GM21423 (cell line): ENCODE measurements around the gene DDX10.

Experiments
- ATAC-seq: cut with Tn5 transposase; IDR thresholded peaks from one replicate; pipeline ENCODE4 v1.9.1; 2021; ENCODE audit warnings: mild to moderate bottlenecking, moderate library complexity; ENCODE audit not compliant: unreplicated experiment

Gene DDX10

DNA sequence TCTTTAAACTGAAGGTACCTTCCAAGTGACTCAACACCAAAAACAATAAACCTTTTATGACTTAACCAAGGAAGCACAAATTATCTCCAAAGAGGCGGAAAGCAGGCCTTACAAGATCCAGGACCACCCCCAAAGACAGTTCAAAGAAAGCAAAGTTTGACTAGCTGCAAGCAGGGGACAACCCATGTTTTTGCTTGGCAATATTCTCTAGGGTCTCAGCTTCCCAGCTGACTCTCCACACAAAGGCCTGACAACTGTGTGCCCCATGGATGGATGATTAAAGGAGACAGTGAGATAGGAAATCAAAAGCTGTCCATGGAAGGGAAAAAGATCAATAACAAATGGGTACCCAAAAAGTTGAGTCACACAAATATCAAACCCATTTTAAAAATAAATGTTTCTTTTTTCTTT is 232.2 kb downstream of the DDX10 start:
- no peak for ATAC-seq

DNA sequence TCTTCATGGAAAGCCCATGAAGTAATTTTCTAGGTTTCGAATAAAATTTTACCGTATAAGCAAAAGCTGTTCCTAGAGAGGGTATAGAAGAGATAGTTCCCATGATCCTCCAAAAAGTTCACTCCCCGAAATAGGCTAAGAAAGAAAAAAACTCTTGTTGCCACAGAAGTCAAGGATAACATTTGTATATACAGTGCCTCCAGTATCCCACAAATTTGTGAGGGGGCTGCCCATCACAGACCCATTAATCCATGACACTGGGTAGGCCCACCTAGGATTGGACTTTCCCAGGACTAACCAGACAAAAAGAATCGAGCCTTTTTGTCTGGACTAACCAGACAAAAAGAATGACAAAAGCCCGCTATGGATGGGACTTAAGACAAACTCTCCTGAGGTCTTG is 233.0 kb downstream of the DDX10 start:
- ATAC-seq, result no peak

DNA sequence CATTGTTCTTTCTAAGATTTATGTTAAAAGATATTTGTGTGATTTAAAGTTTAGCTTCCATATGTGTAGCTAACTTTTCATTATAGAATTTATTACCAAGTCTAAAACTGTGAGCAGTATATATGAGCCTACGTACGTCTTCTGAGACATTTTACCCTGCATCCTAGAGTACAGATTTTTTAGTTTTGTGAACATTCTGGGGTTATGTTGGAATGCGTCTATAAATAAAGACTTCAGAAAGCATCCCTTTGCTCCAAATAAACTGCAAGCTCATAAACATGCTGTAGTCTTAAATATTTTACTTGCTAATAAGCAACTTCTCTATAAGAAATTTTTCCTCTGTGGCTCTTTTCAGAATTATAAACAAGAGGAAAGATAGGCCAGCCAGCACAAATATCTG is 236.5 kb downstream of the DDX10 start:
- no peak for ATAC-seq

DNA sequence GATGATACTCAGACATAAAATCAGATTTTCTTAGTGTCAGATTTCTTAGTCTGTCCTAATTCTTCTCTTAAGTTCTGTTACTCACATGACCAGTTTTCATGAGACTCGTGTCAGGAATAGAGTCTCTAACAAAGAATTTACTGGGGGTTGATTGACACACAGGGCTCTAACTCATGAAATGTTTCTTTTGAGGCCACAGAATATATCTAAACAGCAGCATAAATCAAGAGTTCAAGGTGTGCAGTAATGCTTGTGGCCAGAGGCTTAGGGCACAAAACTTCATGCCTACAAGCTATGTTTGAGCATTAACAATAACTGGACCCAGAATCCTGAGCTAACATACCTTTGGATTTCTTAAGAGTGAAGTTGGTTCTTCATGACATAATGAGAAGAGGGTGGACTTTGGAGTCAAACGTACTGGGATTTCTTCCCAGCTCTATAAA is 237.2 kb downstream of the DDX10 start:
- no peak for ATAC-seq

DNA sequence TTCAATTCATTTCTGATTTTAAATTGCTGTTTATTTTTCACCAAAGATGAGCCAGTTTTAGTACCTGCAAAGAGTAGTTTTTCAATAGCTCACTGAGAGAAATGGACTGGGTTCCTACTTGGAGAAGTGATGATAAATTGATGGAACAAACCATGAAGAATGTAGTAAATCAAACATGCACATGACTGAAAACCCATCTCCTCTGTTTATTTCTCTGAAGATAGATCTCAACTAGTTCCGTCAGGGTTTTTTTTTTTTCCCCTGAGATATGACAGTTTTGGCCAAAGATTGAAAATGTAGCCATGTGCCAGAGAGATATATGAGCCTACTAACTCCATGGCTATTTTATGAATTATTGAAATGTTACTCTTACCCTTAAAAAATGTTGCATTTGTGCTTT is 239.6 kb downstream of the DDX10 start:
- ATAC-seq, result no peak

DNA sequence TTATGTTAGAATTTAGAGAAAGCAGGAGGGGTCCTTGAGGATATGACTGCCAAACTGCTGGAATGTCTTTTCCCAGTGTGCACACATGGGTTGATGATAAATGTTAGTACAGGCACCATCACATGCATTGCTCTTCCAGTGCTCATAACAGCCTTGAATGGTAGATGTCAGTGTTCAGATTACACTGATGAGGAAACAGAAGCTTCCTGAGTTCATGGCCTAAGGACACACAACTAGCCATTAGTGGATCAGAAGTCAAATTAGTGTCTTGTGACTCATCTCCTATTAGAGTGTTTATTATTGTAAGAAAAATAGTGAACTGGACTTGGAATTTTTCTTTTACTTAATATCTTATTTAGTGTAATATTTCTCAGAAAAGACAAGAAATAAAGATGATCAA is 241.5 kb downstream of the DDX10 start:
- ATAC-seq, result no peak

DNA sequence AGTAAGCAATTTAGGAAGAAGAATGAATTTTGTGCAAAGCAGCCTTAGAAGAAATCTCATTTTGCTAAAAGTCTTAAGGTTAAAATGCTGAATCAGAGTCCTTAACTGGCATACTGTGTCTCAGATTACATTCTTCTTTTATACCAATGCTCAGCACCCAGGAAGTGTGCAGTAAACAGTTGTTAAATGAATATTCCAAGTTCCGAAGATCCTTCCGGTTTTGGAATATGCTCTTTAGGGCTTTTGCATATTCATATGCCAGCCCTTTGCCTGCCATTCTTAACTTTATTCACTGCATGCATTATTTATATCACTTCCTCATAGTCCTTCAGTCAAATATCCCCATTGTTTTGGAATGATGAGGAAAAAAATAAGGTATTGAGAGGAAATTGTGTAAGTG is 242.0 kb downstream of the DDX10 start:
- no peak for ATAC-seq

DNA sequence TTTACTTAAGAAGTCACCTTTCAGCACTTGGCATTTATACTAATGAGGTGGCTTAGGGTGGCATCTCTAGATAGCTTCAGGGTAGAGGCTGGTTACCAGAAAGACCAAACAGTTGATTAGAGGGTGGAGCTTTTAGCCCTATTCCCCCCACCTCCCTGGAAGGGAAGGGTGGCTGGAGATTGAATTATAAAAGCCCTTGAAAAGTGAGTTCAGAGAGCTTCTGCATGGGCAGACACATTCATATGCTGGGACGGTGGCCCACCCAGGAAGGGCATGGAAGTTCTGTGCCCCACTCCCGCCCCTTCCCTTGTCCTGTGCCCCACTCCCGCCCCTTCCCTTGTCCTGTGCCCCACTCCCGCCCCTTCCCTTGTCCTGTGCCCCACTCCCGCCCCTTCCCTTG is 244.2 kb downstream of the DDX10 start:
- ATAC-seq, result no peak

DNA sequence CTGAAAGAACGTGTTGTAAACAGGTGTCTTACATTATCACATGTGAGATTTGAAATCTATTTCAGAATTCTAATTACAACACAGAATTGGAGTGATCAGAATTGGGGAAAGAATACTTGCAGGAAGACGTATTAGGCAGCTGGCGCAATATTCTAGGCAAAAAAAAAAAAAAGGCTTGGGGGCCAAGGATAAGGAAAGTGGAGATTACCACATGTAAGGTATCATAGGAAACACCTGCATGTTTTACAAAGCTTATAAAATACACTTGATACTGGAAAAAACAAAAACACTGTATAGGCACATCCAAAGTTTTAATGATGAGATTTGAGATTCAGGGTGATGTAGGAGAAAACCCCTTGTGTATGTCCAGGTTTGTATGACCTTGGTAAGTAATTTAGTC is 245.1 kb downstream of the DDX10 start:
- no peak for ATAC-seq

DNA sequence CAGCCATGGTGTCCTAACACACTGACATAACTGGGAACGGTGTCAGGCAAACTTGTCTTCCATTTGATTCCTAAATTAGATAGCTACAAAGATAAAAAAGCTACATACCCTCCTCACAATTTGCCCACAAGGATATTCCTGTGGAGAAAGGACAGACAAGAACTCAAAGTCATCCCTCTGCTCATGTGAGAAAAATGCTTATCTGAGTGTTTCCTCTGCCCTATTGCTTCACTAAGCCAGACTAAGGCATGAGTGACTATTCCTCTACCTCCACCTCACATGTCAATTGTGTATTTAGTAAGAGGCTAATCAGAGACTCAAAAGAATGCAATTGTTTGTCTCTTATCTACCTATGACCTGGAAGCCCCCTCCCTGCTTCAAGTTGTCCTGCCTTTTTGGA is 247.7 kb downstream of the DDX10 start:
- no peak for ATAC-seq

DNA sequence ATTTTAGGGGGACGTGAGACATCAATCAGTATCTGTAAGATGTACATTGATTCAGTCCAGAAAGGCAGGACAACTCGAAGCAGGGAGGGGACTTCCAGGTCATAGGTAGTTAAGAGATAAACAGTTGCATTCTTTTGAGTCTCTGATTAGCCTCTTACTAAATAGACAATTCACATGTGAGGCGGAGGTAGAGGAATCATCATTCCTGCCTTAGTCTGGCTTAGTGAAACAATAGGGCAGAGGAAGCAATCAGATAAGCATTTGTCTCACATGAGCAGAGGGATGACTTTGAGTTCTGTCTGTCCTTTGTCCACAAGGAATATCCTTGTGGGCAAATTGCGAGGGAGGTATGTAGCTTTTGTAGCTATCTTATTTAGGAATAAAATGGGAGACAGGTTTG is 248.3 kb downstream of the DDX10 start:
- no peak for ATAC-seq

DNA sequence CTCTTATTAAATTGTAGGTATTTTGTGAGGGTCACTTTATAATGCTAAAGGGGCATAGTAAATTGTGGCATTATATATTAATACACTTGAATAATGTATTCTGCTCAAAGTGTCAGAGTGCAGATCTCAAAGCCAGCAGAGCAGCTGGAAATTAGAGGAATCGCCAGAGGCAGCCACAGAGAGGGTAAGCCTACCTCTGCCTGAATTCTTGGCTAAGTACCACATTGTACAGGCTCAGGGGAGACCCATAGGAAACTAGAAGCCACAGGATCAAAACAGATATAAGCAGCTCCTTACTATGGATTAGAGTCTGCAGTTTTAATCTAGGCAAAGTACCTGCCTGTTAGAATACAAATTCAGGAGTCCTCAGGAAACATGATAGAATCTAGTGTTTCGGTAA is 249.3 kb downstream of the DDX10 start:
- no peak for ATAC-seq

DNA sequence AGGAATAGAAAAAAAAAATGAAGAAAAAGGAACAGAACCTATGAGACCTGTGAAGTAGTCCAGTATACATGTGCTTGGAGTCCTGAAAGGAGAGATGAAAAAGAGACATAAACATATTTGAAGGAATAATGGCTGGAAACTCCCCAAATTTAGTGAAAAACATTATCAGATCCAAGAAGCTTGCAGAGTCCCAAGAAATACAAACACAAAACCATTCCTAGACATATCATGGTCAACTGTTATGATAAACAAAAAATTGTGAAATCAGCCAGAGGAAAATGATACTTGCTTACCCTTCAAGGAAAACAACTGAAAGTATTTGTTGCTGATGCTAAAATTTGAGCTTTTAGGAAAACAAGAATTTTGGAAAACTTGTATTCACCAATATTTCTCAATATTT is 250.1 kb downstream of the DDX10 start:
- ATAC-seq, result no peak

DNA sequence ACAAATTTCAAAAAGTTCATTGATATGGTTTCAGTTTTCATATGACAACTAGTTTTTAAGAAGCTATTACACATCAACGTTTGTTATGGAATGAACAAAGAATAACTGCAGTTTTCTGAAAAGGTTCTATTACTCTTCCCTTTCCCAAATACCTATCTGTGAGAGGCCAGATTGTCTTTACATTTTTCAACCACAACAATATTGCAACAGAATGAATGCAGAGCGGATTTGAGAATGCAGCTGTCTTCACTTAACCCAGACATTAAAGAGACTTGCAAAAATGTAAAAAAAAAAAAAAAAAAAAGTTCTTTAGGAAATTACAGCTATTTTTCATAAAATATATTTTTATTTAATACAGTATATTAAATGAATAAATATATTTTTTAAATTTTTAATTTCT is 250.8 kb downstream of the DDX10 start:
- no peak for ATAC-seq

DNA sequence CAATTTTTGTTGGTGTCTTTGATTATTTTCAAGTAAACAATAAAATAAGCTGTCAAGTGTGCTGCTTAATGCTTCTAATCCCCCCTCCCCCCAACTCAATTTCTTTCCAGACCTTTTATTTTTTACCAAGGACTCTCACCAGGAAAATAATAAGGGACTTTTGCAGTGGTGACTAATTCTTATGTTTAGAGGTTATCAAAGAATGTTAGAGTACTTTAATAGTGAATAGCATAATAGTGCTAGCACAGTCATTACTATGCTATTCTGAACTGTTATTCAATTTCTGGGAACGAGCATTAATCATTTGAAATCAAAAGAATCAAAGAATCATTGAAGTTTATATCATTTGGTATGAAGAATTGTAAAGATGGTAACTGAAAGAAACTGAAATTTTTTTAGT is 251.4 kb downstream of the DDX10 start:
- ATAC-seq, result no peak

DNA sequence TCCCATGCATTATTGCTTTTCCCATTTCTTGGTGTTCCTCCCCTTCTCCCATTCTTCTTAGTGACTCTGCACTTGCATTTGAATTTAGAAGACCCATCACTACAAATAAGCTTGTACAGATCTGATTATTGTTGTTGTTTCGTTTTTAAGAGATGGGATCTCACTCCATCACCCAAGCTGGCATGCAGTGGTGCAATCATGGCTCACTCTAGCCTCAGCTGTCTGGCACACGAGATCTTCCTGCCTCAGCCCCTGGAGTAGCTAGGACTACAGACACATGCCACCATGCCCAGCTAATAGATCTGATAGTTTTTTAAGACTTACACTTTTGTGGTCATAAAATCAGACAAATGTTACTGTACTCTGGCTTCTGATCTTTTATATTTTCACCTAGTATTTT is 252.1 kb downstream of the DDX10 start:
- ATAC-seq, result no peak

DNA sequence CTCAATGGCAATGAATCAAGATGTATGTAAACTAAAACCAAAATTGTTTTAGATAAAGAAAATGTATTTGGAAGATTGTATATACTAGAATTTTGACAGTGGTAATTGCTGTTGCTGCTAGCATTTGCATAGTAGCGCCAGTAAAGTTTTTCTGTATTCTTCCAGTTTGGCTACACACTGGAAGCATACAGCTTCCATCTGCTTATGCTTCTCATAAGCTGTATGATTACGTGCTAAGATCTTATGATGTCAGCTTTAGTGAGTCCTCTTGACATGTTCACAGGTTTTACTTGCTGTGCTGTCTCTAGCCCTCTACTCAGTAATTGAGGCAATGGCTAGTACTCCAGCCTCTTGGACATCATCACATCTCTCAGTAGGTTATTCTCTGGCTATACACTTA is 256.3 kb downstream of the DDX10 start:
- no peak for ATAC-seq

DNA sequence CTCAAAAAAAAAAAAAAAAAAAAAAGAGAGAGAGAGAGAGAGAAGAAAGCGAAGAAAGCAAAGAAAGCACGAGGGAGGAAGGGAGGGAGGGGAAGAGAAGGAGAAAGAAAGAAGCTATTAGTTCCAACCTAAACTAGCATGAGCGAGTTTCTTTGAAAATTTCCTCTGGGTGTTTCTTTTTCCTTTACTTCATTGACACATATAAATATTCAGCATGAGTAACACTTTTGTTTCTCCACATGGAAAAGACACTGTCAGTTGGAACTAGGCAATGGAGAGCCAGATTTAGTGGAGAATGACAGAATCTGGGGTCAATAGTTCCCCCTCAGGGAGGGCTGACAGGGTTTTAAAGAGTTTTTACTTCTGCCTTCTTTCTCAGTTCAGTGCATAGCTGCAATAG is 257.4 kb downstream of the DDX10 start:
- no peak for ATAC-seq

DNA sequence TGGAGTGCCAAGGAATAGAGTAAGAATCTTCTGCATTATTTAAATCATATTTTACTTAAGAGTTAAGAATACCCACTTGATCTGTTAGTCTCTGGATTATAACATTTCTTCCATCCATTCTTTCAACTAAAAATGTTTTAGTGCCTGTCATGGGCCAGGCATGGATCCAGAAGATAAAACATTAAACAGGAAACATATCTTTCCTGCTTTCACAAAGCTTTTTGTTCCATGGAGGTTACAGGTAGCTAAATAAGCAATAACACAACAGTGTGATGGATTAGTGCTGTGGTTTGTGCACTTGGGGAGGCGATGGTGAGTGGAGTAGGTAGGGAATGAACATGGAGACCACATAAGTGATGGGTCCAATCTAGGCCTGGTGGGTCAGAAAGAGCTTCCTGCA is 258.5 kb downstream of the DDX10 start:
- ATAC-seq, result no peak

DNA sequence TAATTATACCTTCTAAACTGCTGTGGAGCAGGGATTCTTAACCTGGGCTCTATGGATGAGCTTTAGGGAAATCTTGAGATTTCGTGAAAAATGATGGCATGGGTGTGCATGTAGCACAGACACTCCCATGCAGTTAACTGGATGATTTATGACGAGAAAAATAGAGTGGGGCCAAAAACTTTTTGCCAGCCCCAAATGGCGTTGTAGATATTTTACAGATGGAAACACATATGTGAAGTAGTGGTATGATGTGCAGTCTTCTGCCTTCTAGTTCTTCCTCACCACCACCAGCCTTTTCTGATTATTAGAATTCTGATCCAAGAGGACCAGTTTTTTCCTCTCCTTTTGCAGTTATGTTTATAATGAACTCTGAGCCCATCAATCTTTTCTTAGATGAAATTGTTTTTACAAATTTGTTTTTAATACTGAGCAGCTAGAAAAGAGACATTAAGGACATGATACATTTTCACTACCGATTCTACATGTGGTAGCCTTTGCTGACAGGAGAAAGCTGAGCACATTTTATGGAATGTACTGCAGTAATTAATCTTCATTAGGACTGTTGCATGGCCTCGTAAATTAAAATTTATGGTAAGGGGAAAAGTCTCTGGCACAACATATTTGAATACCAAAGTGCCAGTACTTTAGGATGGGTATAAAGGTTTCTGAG is 261.4 kb downstream of the DDX10 start:
- no peak for ATAC-seq

DNA sequence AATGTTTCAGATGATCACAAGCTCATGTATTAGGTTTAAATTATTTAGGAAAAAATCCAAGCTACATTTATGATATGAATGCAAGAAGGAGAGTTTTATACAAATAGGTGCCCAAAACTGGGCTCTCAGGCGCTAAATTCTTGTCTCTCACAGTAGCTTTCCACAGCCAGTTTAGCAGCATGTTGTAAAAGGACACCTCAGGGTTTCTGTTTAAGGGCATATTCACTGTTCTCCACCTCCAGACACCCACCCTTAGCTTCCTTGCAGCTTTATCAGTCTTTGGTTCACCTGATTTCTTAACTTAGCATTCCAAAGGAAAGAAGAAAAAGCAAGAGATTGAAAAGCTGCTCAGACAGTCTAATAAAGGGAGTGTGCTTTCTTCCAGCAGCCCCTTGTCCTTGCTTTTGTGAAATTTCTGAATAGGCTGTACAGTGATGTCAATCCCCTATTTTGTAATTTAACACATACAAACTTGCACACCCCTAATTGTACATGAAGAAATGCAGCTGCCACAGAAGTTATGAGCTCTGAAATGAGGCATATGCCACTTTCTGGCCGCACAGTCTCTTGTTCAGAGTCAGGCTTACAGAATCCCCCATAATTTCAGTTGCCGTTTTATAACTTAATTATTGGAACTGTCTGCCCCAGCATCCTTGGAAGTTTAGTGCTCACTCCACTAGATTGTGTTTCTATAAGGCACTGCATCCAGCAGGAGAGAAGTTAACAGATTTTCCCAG is 262.1 kb downstream of the DDX10 start:
- no peak for ATAC-seq

DNA sequence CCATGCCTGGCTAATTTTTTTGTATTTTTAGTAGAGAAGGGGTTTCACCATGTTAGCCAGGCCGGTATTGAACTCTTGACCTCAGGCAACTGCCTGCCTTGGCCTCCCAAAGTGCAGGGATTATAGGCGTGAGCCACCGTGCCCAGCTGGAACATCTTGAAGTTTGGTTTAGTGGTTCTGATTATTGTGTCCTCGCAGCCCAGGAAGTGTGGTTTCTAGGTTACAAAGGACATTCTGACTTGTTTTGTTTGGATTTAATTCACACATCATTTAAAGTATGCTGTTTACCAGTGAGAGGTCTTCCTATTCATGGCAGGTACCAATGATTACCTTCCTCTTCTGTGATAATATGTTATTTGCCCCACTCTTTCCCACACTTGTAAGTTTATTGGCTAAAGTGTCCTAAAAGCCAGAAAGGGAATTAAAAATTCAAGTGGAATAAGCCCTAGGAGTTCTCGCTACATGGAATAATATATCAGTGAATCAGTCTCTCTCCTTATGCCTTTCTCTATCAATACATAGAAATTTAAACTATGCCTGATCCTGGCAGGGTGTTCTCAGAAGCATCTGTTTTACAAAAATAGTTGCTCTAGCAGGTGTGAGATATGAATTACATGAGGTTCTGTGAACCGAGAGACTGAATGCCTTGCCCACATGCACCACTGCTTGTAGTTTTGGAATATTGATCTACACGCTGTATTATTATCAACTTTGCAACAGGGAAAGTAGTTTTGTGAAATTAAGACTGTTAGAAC is 263.1 kb downstream of the DDX10 start:
- no peak for ATAC-seq
